Endometrial microvascular endothelial cells (primary cell): Measurements from ENCODE around the gene FPGS. TPM values are rescaled to one million over a fixed set of nuclear protein-coding genes. Genes with fewer than 3 reads are reported as not detected.

Source experiments
- in situ Hi-C: cut with HindIII; loops from 2 replicates; pipeline ENCODE4 v1.10.0; 2017; ENCODE audit warnings: low sequenced_read_pairs, low pct_unique_long_range_greater_than_20kb; ENCODE audit errors: inconsistent ontology term
- total RNA-seq: library from RNA; depleted of rRNA; stranded (reverse); fragments of >200 nt; gene quantifications from one replicate; pipeline ENCODE4 v1.2.3, GENCODE V29; 2015; ENCODE audit errors: inconsistent ontology term

FPGS gene
- total RNA-seq, 1 donor from 2014 or later: 52.2 TPM

- in situ Hi-C loops: no loop called here
Observed at GRCh38 chr9:127783111-127784008, 19.3 kb upstream of the FPGS start.

- in situ Hi-C loops: no loop called here
Observed at GRCh38 chr9:127785023-127785932, 17.4 kb upstream of the FPGS start.

- in situ Hi-C loops: no loop called here
Observed at GRCh38 chr9:127785933-127786772, 16.5 kb upstream of the FPGS start, which contains the start of gene CDK9. TSS of gene CDK9 (plus strand) at chr9:127786034. CDS start at chr9:127786149, 115 bp downstream.

- in situ Hi-C loops: no loop called here
Observed at GRCh38 chr9:127786773-127787104, 15.9 kb upstream of the FPGS start.

- in situ Hi-C loops: no loop called here
Observed at GRCh38 chr9:127788337-127789011, 14.2 kb upstream of the FPGS start.

- in situ Hi-C loops: no loop called here
Observed at GRCh38 chr9:127789179-127789578, 13.5 kb upstream of the FPGS start.

GRCh38 chr9:127790094-127790855 is 12.4 kb upstream of the FPGS start:
- in situ Hi-C loops: no loop called here

GRCh38 chr9:127791085-127791484 is 11.6 kb upstream of the FPGS start:
- in situ Hi-C loops: no loop called here

GRCh38 chr9:127792417-127793031 is 10.2 kb upstream of the FPGS start:
- in situ Hi-C loops: no loop called here

GRCh38 chr9:127793093-127793708 is 9.5 kb upstream of the FPGS start:
- in situ Hi-C loops: no loop called here

GRCh38 chr9:127794001-127794791 is 8.5 kb upstream of the FPGS start:
- in situ Hi-C loops: no loop called here

GRCh38 chr9:127796225-127796813 is 6.4 kb upstream of the FPGS start:
- in situ Hi-C loops: no loop called here

GRCh38 chr9:127796852-127797370 is 5.8 kb upstream of the FPGS start:
- in situ Hi-C loops: no loop called here

GRCh38 chr9:127801955-127802575 is 617 bp upstream of the FPGS start:
- in situ Hi-C loops: no loop called here
